Neural progenitor cell (in vitro differentiated cells): ENCODE data around the gene FCSK. TPM values are rescaled to one million over a fixed set of nuclear protein-coding genes. Genes with fewer than 3 reads are reported as not detected.
A peak's percentile ranks its signal among the peaks of the same experiment; 100 is the strongest.

ENCODE experiments used
- DNase-seq: peaks from one replicate; pipeline ENCODE4 v3.0.0-alpha.2; 2016; ENCODE audit warnings: low spot score
- H2AFZ ChIP-seq: fragments of 200-600 bp; sonication (generic); replicated peaks from 2 replicates; pipeline ENCODE4 v1.6.1; 2016; ENCODE audit warnings: antibody characterized with exemption
- H3F3A ChIP-seq: fragments of 200-600 bp; sonication (generic); 2 replicates; pipeline ENCODE4 v1.6.1; 2016; ENCODE audit warnings: antibody characterized with exemption, low read depth
- H3K27ac ChIP-seq: fragments of 200-600 bp; sonication (generic); 2 replicates; pipeline ENCODE4 v1.5.1; 2016; ENCODE audit warnings: mild to moderate bottlenecking
- H3K27me3 ChIP-seq: fragments of 200-600 bp; sonication (generic); 2 replicates; pipeline ENCODE4 v1.6.1; 2016; ENCODE audit warnings: mild to moderate bottlenecking, moderate library complexity
- H3K36me3 ChIP-seq: fragments of 200-600 bp; sonication (generic); 2 replicates; pipeline ENCODE4 v1.5.1; 2016
- H3K4me1 ChIP-seq: fragments of 200-600 bp; sonication (generic); 2 replicates; pipeline ENCODE4 v1.6.1; 2016; ENCODE audit warnings: mixed run types
- H3K4me2 ChIP-seq: fragments of 200-600 bp; sonication (generic); 2 replicates; pipeline ENCODE4 v1.6.1; 2016
- H3K4me3 ChIP-seq: fragments of 200-600 bp; sonication (generic); 2 replicates; pipeline ENCODE4 v1.5.1; 2016
- H3K79me2 ChIP-seq: fragments of 200-600 bp; sonication (generic); 2 replicates; pipeline ENCODE4 v1.6.1; 2016; ENCODE audit warnings: low read depth
- H3K9ac ChIP-seq: fragments of 200-600 bp; sonication (generic); 2 replicates; pipeline ENCODE4 v1.6.1; 2016
- H3K9me3 ChIP-seq: fragments of 200-600 bp; sonication (generic); 2 replicates; pipeline ENCODE4 v1.5.1; 2016; ENCODE audit warnings: low read depth
- H4K20me1 ChIP-seq: fragments of 200-600 bp; sonication (generic); 2 replicates; pipeline ENCODE4 v1.6.1; 2016; ENCODE audit warnings: low read depth
- H3K27ac Mint-ChIP-seq: 3 replicates; pipeline ENCODE4 v1.8.0; 2021; ENCODE audit warnings: mixed read lengths
- H3K27me3 Mint-ChIP-seq: 2 replicates; pipeline ENCODE4 v1.8.0; 2022; ENCODE audit warnings: low read depth, mild to moderate bottlenecking, inconsistent platforms, moderate library complexity, mixed read lengths; ENCODE audit not compliant: insufficient read depth
- H3K36me3 Mint-ChIP-seq: 3 replicates; pipeline ENCODE4 v1.8.0; 2021; ENCODE audit warnings: mixed read lengths
- H3K4me1 Mint-ChIP-seq: 3 replicates; pipeline ENCODE4 v1.8.0; 2021; ENCODE audit warnings: mixed read lengths
- H3K4me3 Mint-ChIP-seq: 3 replicates; pipeline ENCODE4 v1.8.0; 2021; ENCODE audit warnings: mild to moderate bottlenecking, moderate library complexity, mixed read lengths
- H3K9me3 Mint-ChIP-seq: 3 replicates; pipeline ENCODE4 v1.8.0; 2020; ENCODE audit warnings: mixed read lengths
- CTCF ChIP-seq: fragments of 200-600 bp; sonication (generic); IDR thresholded peaks from 2 replicates; pipeline ENCODE4 v1.5.1; 2017; ENCODE audit warnings: antibody characterized with exemption, mild to moderate bottlenecking
- EZH2 ChIP-seq: fragments of 200-600 bp; sonication (generic); IDR thresholded peaks from 2 replicates; pipeline ENCODE4 v1.6.1; 2017; ENCODE audit warnings: antibody characterized with exemption, mild to moderate bottlenecking, moderate library complexity
- EZH2phosphoT487 ChIP-seq: fragments of 200-600 bp; sonication (generic); IDR thresholded peaks from 2 replicates; pipeline ENCODE4 v1.6.1; 2017; ENCODE audit warnings: antibody characterized with exemption
- small RNA-seq: library from RNA; depleted of rRNA; stranded (forward); fragments of <200 nt; gene quantifications from one replicate; pipeline ENCODE3, GENCODE V24; 2015
- total RNA-seq: library from RNA; depleted of rRNA; stranded (reverse); fragments of >200 nt; gene quantifications from 2 replicates; pipeline ENCODE4 v1.2.3, GENCODE V29; 2015; ENCODE audit warnings: low replicate concordance

FCSK gene
- total RNA-seq, 1 donor from 2014 or later, result 11.0 TPM

- Mint-ChIP-seq H3K9me3 (no peaks in the 10 kb centered on the region), H3K27ac (no peak overlapping the region), H3K4me1 (peaks cover 32% of the 10 kb centered on the region), H3K27me3 (peaks cover 2% of the 10 kb centered on the region), H3K36me3 (peaks cover 35% of the 10 kb centered on the region), H3K4me3 (peak overlapping the region; percentile 75)
- Histone ChIP-seq H3K27ac (no peak overlapping the region), H3K79me2 (peaks cover 96% of the 10 kb centered on the region), H3K4me3 (peak overlapping the region; percentile 87), H3K9ac (peak overlapping the region; percentile 64), H2AFZ (no peak overlapping the region), H3F3A (peaks cover 48% of the 10 kb centered on the region), H3K4me1 (peaks cover 25% of the 10 kb centered on the region), H3K4me2 (peak overlapping the region; percentile 98), H3K27me3 (no peaks in the 10 kb centered on the region), H4K20me1 (peaks cover 74% of the 10 kb centered on the region), H3K9me3 (no peaks in the 10 kb centered on the region), H3K36me3 (peaks cover 39% of the 10 kb centered on the region)
- TF ChIP-seq CTCF (no peak), EZH2phosphoT487 (no peak), EZH2 (no peak)
- DNase-seq, result no peak
Observed at GRCh38 chr16:70527315-70527996, 73.1 kb downstream of the FCSK start.

GRCh38 chr16:70529051-70529777, 74.8 kb downstream of the FCSK start:
- H3K36me3 ChIP-seq, result peaks cover 56% of the 10 kb centered on the region
- no peaks in the 10 kb centered on the region for H3K9me3 Mint-ChIP-seq
- H3K27ac ChIP-seq, result no peak overlapping the region
- peaks cover 2% of the 10 kb centered on the region for H3K27me3 Mint-ChIP-seq
- H3K4me3 Mint-ChIP-seq, result no peak overlapping the region
- no peak overlapping the region for H3K27ac Mint-ChIP-seq
- H3F3A ChIP-seq, result peaks cover 55% of the 10 kb centered on the region
- H3K9me3 ChIP-seq, result no peaks in the 10 kb centered on the region
- no peak overlapping the region for H2AFZ ChIP-seq
- H3K4me1 ChIP-seq, result peaks cover 22% of the 10 kb centered on the region
- H3K79me2 ChIP-seq, result peaks cover 99% of the 10 kb centered on the region
- DNase-seq, result no peak
- no peaks in the 10 kb centered on the region for H3K27me3 ChIP-seq
- no peak overlapping the region for H3K9ac ChIP-seq
- peaks cover 28% of the 10 kb centered on the region for H3K4me1 Mint-ChIP-seq
- no peak overlapping the region for H3K4me3 ChIP-seq
- H4K20me1 ChIP-seq, result peaks cover 89% of the 10 kb centered on the region
- peak overlapping the region; percentile 8 for H3K4me2 ChIP-seq
- TF ChIP-seq EZH2 (no peak), EZH2phosphoT487 (no peak), CTCF (peak; percentile 60)
- H3K36me3 Mint-ChIP-seq, result peaks cover 42% of the 10 kb centered on the region

Small RNA genes lying within 50 kb of the gene (small RNA-seq; reads per million reads assigned to genes)
- 0.23 reads per million, percentile 7 among the genes with 10 or more reads in this experiment for gene RNU6-23P
- not detected for gene RPS27P26
- 59.5 reads per million, percentile 98 among the genes with 10 or more reads in this experiment for gene SNORD111B

Other genes with a start within 250 kb of the FCSK start
- 26.7 and 27.1 TPM in 2 replicates for gene EXOSC6, start 202.7 kb upstream of the FCSK start, total RNA-seq
- 53.7 and 60.8 TPM in 2 replicates for gene AARS1, start 165.1 kb upstream of the FCSK start, total RNA-seq
- 41.0 and 49.7 TPM in 2 replicates for gene DDX19B, start 155.4 kb upstream of the FCSK start, total RNA-seq
- gene DDX19A, start 107.7 kb upstream of the FCSK start, total RNA-seq, result 45.1 and 55.4 TPM in 2 replicates
- 11.6 and 34.5 TPM in 2 replicates for gene ST3GAL2, start 15.5 kb upstream of the FCSK start, total RNA-seq
- 62.4 and 79.8 TPM in 2 replicates for gene COG4, start 69.0 kb downstream of the FCSK start, total RNA-seq
- 188 and 314 TPM in 2 replicates for gene SF3B3, start 69.2 kb downstream of the FCSK start, total RNA-seq
- not detected in 2 replicates for gene IL34, start 192.0 kb downstream of the FCSK start, total RNA-seq
- 6.2 and 22.1 TPM in 2 replicates for gene MTSS2, start 231.5 kb downstream of the FCSK start, total RNA-seq